Uterus (tissue), 2 donors: ENCODE data around the gene CARD9.

Source experiments
- POLR2A ChIP-seq, 2 donors: fragments of 450-650 bp; IDR thresholded peaks; one replicate each; pipeline ENCODE4 v1.6.1; 2016; ENCODE audit warnings: antibody characterized with exemption in 2 of 2, mild to moderate bottlenecking in 1 of 2, moderate library complexity in 1 of 2
- TF ChIP-seq, protein P1 (sequence below), 4 experiments: fragments of 200-600 bp in 2 of 4; fragments of 450-650 bp in 2 of 4; sonication (generic) in 2 of 4; IDR thresholded peaks; one replicate each; pipeline ENCODE4 v1.5.1; 2016 to 2019; ENCODE audit warnings: antibody characterized with exemption in 4 of 4, mild to moderate bottlenecking in 2 of 4, moderate library complexity in 1 of 4

DNA sequence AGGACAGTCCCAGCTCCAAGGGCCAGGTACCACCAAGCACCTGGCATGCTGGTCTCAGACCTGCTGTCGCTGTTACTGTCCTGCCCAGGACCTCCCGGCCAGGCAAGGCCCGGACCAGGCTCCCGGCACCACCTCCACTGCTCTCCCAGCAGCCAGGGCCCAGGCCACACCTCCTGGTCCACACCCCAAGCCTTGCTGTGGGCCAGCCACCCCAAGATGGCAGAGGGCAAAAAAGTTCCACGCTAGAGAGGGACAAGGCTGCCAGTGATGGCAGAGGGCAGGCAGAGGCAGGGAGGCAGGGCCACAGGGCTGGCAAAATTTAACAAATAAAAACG, 11.1 kb downstream of the CARD9 start:
- TF ChIP-seq, protein P1, sequence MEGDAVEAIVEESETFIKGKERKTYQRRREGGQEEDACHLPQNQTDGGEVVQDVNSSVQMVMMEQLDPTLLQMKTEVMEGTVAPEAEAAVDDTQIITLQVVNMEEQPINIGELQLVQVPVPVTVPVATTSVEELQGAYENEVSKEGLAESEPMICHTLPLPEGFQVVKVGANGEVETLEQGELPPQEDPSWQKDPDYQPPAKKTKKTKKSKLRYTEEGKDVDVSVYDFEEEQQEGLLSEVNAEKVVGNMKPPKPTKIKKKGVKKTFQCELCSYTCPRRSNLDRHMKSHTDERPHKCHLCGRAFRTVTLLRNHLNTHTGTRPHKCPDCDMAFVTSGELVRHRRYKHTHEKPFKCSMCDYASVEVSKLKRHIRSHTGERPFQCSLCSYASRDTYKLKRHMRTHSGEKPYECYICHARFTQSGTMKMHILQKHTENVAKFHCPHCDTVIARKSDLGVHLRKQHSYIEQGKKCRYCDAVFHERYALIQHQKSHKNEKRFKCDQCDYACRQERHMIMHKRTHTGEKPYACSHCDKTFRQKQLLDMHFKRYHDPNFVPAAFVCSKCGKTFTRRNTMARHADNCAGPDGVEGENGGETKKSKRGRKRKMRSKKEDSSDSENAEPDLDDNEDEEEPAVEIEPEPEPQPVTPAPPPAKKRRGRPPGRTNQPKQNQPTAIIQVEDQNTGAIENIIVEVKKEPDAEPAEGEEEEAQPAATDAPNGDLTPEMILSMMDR (IDR thresholded peaks at IDR 0.05): no peak
- TF ChIP-seq POLR2A (IDR thresholded peaks at IDR 0.05): no peak
